Measurements from ENCODE around the gene DDX54. TPM values are rescaled to one million over a fixed set of nuclear protein-coding genes. Genes with fewer than 3 reads are reported as not detected.

Gene DDX54
- total RNA-seq, 1 experiment from 2014 or later: 83.0 TPM

- no peak overlapping the region for H3K4ac ChIP-seq (ENCODE audit: low read depth, low read length)
- no peak overlapping the region for H2BK20ac ChIP-seq (ENCODE audit: low read depth, low read length, poor library complexity, severe bottlenecking)
- no peak overlapping the region for H3T11ph ChIP-seq (ENCODE audit: low read length)
- no peak for TF ChIP-seq CTCF (conservative IDR thresholded peaks at IDR 0.05)
- no peaks in the 10 kb centered on the region for H3K9me3 ChIP-seq (ENCODE audit: control insufficient read depth, low read depth, low read length)
- H3K4me1 Mint-ChIP-seq: peaks cover 8 to 20% of the 10 kb centered on the region in 2 experiments
- H3K27me3 ChIP-seq (ENCODE audit: insufficient read depth, low read length): no peaks in the 10 kb centered on the region
- H4K5ac ChIP-seq (ENCODE audit: insufficient read length, low read depth, low read length): no peak overlapping the region
- H3K27ac ChIP-seq (ENCODE audit: insufficient read length, low read depth, low read length): no peak overlapping the region
- H2BK120ac ChIP-seq (ENCODE audit: low read depth, low read length, poor library complexity, severe bottlenecking): no peak overlapping the region
- H3K56ac ChIP-seq (ENCODE audit: insufficient read length, low read depth, low read length): no peak overlapping the region
- no peak overlapping the region for H4K8ac ChIP-seq (replicated peaks; ENCODE audit: insufficient read length, low read depth, low read length)
- H2AK5ac ChIP-seq (ENCODE audit: insufficient read length, low read length): no peak overlapping the region
- no peak overlapping the region for H3K18ac ChIP-seq (ENCODE audit: insufficient read length, low read depth, low read length)
- H3K36me3 Mint-ChIP-seq (ENCODE audit: insufficient read depth in 1 of 3, low read depth in 3 of 3): no peaks in the 10 kb centered on the region
- no peaks in the 10 kb centered on the region for H3K4me1 ChIP-seq (ENCODE audit: insufficient read depth, low read length)
- no peak for DNase-seq
- H2BK15ac ChIP-seq (ENCODE audit: low read depth, low read length): no peak overlapping the region
- H3K79me2 ChIP-seq (ENCODE audit: insufficient read depth, low read length): no peaks in the 10 kb centered on the region
- no peak overlapping the region for H2BK12ac ChIP-seq (ENCODE audit: insufficient read length, low read depth, low read length)
- H4K20me1 ChIP-seq (ENCODE audit: control insufficient read depth, insufficient read depth, insufficient read length): no peaks in the 10 kb centered on the region
- H3K27me3 Mint-ChIP-seq (ENCODE audit: low read depth): peaks cover 30% of the 10 kb centered on the region
- no peaks in the 10 kb centered on the region for H3K79me1 ChIP-seq (ENCODE audit: insufficient read depth, low read depth, low read length, poor library complexity, severe bottlenecking)
- no peak overlapping the region for H4K91ac ChIP-seq (ENCODE audit: insufficient read length, low read depth, low read length)
- no peak overlapping the region for H2AFZ ChIP-seq (ENCODE audit: low read length)
- H3K27ac Mint-ChIP-seq: no peak overlapping the region
- H3K9me3 Mint-ChIP-seq: no peaks in the 10 kb centered on the region; a peak in 1 of 5 replicates
- no peak overlapping the region for H3K23ac ChIP-seq (ENCODE audit: insufficient read length, low read depth, low read length)
- peaks cover 12% of the 10 kb centered on the region for H3K23me2 ChIP-seq (ENCODE audit: insufficient read length, low read depth, low read length, poor library complexity, severe bottlenecking)
- H2BK5ac ChIP-seq (ENCODE audit: insufficient read length, low read length): no peak overlapping the region
- H3K4me2 ChIP-seq (ENCODE audit: insufficient read depth, insufficient read length, low read length): no peak overlapping the region
- no peak overlapping the region for H3K9ac ChIP-seq (ENCODE audit: extremely low read depth, insufficient read length, low read length)
- no peak overlapping the region for H3K14ac ChIP-seq (ENCODE audit: insufficient read depth, low read length)
- no CpG with 5 or more reads among the region's 12 CpGs for WGBS (ENCODE audit: extremely low coverage, insufficient read length, low lambda C conversion rate)
- no peak overlapping the region for H3K4me3 Mint-ChIP-seq
Observed at GRCh38 chr12:113137861-113138783, 47.2 kb downstream of the DDX54 start.
